Stimulated activated CD8-positive, alpha-beta memory T cell treated with anti-CD3 and anti-CD28 coated beads, Interleukin-12 subunit alpha, Interleukin-12 subunit beta, amount 100 ng/mL, for 4 hours (primary cell): ENCODE measurements around the gene PRIM1.
A peak's percentile ranks its signal among the peaks of the same experiment; 100 is the strongest.
"Not testable (repeated sequence)": the region's sequence is repeated elsewhere in the genome, so short reads cannot be mapped to it uniquely, and the experiment has no call there.

Experiments used
- DNase-seq: peaks from one replicate; pipeline ENCODE4 v3.0.0-alpha.2; 2020; ENCODE audit warnings: low read depth

PRIM1 gene

DNA sequence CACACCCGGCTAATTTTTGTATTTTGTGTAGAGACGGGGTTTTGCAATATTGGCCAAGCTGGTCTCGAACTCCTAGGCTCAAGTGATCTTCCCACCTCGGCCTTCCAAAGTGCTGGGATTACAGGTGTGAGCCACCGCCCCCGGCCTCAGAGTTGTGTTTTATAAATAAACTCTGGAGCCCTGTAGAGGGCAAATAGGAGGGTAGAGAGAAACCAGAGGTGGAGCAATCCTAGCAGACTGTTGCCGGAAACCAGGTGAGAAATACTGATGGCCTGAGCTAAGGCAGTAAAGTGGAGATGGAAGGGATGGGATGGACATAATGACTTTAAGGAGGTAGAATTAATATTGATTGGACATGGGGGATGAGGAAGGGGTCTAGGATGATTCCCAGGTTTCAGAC, 8.3 kb upstream of the PRIM1 start:
- no peak for DNase-seq

DNA sequence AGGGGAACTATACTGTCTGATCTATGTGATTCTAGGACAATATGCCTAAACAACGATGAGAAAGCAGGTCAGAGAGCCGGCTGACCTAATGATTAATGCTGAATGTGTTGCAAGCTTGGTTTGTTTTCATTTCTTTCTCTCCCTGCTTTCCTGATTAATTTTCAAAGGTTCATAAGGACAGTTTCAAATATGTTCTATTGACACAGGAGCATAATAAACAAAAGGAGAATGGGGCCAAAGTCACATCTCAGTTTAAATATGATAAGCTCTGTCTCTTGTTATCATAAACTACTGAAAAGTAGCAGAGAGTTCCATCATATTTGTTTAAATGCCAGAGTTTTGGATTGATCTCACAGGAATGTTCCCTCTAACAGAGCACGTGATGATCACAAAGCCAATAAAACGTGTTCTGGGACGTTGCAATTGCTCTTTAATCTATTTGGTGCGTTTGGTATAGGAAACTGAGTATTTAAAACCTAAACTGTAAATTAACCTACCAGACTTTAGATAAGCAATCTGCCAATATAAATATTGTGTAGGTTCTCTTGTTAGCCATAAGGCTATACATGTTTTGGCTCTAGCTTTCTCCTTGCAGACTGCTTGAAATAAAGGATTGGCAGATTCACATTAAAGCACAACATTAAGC, 7.3 kb upstream of the PRIM1 start:
- DNase-seq = no peak

DNA sequence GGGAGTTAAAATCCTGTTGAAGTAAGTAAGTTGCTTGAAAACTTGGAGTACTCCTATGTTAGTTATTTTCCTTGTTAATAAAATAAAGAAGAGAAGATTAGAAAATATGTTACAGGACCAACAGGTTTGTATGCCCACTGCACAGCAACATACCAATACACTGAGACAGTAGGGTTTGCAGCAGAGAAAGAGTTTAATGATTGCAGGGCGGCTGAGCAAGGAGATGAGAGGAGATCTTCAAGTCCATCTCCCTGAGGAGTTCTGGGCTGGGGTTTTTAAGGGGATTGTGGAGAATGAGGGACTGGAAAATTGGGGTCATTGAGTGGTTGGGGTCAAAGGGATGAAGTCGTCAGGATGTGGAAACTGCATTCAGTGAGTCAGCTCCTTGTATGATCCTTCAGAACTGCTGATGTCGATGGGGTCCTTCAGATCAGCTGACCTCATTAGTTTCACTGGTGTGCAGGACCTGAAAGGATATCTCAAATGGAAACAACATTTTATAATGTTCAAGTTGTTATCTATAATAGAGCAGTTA, 6.7 kb upstream of the PRIM1 start:
- no peak for DNase-seq

DNA sequence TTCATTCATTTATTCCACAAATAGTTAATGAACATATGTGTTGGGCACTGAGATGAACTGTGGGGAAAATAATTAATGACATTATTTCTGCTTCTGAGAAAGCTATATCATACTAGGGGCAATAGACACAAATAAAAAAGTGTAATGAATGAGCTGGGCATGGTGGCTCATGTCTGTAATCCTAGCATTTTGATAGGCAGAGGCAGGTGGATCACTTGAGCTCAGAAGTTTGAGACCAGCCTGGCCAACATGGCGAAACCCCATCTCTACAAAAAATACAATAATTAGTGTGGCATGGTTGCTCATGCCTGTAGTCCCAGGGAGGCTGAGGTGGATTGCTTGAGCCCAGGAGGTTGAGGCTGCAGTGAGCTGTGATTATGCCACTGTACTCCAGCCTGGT, 5.8 kb upstream of the PRIM1 start:
- DNase-seq = not testable (repeated sequence)

DNA sequence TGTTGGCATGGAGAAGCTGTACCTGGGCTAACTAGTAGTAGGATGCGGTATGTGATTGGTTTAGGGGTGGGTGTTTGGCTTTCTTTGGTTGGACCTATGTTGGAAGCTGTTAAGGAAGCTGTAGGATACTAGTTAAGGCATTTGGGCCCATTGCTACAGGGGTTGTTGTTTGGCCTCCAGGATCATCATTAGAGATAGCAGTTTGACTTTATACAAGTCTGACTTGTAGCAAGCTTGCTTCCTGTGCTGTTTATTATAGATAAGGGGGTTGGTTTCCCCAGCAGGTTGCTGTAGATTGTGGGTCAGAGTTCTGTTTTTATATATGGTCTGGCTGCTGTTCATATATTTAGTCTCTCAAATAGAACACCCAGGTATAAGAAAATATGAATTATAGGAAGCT, 1.4 kb upstream of the PRIM1 start:
- DNase-seq = no peak

DNA sequence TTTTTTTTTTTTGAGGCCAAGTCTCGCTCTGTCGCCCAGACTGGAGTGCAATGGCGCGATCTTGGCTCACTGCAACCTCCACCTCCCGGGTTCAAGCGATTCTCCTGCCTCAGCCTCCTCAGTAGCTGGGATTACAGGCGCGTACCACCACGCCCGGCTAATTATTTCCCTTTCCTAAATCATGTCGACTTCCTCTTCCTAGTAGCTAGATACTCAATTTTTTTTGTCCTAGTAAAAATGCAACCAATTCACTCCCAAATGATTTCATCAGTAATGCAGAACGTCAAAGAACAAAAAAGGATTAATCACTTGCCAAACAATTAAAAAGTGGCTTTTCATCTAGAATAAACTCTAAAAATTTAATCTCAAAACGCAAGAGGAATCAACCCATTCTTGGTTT, 1.5 kb downstream of the PRIM1 start:
- DNase-seq = not testable (repeated sequence)

DNA sequence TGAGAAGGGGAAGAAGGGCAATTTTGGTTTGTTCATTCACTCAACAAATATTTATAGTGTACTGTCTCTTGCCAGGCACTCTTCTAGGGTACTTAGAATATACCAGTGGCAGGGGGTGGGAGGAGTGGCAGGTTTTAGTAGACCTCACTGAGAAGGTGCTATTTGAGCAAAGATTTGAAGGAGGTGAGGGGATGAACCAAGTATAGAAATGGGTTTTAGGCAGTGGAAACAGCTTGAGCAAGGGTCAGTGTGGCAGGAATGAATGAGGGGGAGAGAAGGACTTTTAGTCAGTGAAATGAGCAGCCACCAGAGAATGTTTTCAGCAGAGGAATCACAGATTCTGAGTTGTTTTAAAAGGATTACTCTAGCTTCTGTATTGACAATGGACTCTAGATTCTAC, 2.3 kb downstream of the PRIM1 start:
- no peak for DNase-seq

DNA sequence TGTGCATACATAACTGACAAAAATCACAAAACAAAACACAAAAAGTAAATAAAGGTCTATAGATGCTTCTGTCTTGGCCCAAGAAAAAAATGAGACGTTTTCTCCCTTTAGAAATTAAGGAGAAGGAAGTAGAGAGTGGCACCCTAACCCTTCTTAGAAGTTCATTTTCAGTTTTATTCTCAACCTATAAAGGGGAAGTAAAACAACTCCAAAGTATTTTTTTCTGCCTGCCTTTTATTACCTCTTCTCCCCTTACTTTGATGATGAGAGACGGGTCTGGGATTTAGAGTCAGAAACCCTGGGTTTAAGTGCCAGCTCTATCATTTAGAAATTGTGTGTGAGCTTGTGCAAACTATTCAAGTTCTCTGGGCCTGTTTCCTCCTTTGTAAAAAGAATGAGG, 2.8 kb downstream of the PRIM1 start:
- DNase-seq = no peak

DNA sequence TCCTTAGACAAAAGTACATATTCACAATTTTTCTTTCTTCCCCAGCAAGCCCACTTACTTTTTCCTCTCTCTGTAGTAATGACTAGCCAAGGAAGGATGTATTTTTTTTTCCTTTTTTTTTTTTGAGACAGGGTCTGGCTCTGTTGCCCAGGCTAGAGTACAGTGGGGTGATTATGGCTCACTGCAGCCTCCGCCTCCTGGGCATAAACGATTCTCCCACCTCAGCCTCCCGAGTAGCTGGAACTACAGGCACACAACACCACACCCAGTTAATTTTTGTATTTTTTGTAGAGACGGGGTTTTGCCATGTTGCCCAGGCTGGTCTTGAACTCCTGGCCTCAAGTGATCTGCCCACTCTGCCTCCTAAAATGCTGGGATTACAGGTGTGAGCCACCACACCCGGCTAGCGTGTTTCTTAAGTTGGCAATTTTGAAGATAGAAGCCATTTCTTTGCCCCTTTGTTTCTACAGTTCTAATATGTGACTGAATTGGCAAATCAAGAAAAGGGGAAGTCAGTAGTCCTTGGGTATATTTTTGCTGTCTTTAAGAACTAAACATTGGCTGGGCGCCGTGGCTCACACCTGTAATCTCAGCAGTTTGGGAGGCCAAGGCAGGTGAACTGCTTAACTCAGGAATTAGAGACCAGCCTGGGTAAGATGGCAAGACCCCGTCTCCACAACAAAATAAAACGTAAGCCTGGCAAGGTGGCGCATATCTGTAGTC, 23.8 kb downstream of the PRIM1 start:
- no peak for DNase-seq

DNA sequence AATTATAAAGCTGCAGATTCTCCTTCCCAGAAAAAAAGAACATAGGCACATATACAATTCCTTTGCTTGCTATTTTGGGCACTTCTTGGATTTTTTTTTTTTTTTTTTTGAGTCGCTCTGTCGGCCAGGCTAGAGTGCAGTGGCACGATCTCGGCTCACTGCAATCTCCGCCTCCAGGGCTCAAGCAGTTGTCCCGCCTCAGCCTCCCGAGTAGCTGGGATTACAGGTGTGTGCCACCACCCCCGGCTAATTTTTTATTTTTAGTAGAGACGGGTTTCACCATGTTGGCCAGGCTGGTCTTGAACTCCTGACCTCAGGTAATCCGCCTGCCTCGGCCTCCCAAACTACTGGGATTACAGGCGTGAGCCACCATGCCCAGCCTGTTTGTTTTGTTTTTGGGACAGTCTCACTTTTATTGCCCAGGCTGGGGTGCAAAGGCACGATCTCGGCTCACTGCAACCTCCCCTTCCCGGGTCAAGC, 25.9 kb downstream of the PRIM1 start:
- not testable (repeated sequence) for DNase-seq

DNA sequence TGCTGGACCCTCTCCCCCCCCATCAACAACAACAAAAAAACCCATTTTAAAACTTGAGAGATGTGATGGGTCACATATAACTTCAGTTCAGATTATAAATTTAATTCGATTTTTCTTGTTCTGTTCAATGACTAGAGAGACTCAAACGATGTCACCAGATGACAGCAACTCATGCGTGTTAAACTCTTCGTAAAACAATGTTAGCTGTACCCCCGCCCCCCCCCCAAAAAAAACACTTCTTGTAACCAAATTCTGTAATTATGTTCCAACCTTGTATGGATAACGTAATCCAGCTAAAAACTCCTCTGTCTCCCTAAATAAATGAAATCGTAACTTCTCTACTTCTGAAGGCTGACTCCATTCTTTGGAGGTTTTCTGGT, 26.4 kb downstream of the PRIM1 start:
- no peak for DNase-seq

DNA sequence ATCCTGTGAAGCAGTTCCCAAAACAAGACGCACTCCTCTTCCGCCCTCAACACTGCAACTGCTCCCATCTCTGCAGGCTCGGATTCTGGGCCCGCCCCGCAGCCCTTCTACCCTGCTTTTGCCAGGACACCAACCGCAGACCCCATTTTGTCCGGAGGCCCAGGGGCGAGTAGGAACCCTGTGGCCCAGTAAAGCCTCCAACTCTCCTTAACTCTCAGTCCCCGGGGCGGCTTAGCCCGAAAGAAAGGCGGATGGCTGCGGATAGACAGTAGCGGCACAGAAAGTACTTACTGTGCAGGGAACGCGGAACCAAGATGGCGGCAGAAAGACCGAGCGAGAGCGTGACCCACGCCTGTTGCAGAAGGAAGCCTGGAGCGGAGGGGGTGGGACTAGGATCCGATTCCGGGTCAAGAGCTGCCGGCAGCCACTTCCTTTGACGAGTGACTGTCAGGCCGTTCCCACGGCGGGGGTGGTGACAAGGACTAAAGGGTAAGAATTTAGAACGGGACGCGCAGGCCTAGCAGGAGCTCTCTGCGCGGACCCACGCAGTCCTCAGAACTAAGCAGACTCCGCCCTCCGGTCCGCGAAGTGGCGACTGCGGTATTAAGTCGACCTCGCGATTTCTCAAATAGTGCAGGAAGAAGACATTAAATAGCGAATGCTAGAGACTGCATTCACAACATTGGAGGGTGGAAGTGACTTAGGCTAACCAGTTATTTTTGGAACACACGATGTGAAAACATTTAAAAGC, 27.0 kb downstream of the PRIM1 start, which contains the start of gene NACA:
NACA (minus strand) TSS at position 328 of the 751 bp plus-strand sequence. CDS start 778 bp downstream, outside the sequence.
- peak; percentile 96 for DNase-seq

DNA sequence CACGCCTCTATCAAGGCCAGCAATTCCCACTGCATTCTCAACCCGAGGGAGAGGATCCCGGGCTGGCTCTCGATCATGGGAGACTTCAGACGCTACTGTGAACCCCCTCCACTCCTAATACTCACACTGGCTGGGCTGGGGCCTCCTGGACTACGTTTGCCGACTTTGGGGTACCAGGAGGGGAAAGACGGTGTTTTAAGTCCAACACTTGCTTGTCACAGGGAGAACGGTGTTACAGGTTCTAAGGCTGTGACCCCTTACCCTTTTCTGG, 27.5 kb downstream of the PRIM1 start:
- no peak for DNase-seq

DNA sequence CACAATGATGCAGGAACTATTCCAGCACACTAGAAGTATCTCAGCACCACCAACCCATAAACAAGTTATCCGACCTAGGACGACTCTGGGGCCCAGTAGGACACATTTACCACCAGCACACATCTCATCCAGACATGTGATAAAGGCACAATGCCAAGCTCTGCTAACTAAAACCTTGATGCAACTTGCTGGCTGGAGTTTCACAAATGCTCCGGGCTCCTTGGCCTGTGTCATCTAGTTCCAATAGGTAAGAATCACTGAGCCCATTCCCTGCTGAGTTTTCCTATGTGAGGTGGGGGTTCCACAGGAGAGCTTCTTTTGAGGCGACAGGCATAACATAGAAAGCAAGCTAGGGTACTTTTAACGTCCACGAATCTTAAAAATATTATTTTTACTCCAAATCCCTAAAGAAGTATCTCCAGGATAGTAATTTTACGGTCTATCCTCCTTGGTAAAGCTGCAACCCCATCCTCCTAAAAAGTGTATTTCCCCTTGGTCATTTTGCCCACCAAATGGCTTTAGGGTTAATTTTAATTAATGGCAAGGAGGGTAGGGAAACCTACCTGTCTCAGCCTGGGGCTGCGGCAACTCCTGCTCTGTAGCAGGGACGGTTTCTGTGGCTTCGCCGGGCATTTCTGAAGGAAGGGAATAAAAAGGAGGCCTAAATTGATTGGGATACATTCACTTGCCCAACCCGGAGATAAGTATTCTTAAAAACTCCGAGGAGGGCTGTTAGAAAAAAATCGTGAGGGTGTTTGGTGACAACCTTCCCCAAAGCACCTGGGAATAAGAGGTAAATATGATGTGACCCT, 28.0 kb downstream of the PRIM1 start:
- DNase-seq = no peak

DNA sequence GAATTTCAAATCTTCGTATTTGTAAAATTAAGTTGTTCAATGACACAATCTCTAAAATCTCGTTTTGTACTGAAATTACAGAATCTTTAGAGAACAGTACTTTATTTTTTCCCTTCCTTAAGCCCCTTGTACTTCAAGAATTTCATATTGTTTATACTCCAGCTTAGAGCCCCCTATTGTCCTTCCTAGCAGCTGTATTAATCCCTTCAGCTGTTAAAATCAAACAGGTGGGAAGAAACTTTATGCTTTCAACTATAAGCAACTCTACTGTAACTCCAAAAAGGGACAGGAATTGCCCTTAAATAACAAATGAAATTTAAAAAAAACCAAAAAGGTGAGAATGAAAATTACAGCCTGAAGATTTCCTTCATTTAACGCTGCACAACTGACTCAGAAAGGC, 28.8 kb downstream of the PRIM1 start:
- no peak for DNase-seq

DNA sequence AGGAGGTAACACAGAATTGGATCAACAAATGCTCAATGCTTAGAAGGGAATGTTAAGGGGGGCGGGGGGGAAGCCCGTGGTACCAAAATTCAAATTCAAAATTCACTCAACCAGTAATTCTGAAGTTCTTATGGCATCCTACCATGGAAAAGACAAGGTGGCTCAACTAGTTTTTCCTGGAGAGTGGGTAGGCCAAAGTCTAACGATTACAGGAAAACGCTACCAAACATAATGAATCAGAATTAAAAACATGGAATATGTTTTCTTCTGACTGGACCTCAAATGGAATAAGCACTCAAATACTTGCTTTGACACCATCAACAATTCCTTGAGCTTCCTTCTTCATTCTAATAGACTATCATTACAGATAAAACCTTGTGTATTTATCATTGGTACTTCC, 29.3 kb downstream of the PRIM1 start:
- DNase-seq = no peak

DNA sequence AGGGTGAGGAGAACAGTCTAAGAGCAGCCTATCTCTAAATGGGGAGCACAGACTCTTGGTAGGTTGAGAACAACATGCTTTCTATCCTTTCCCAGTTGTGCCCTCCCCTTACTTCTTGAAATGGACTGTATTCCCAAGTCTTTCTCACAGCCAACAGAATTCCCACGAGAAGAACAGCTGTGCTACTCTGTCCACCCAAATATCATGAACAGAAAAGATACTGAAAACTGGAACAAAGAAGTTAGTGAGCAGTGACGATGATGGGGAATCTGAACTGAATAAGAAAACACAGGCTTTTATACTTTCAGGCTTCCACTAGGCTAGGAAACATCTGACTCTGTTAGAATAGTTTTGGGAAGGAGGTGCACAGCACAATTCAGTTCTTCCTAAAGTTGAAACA, 30.4 kb downstream of the PRIM1 start:
- DNase-seq = no peak

DNA sequence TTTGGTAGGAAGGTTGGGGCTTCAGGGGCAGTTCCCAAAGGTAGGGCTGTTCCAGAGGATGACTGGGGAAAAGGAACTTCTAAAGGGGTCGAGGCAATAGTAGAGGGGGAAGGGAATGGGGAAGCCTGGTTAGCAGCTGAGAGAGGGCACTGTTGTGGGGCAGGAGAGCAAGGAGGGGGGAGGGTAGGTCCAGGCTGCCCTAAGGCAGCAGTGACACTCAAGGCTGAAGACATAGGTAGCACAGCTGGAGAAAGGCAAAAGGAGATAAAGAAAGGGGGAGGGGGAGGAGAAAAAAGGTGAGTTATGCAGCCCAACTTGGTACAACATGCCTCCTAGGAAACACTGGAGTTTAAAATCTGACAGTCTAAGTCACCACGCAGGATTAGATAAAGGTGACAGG, 30.9 kb downstream of the PRIM1 start:
- DNase-seq = no peak

DNA sequence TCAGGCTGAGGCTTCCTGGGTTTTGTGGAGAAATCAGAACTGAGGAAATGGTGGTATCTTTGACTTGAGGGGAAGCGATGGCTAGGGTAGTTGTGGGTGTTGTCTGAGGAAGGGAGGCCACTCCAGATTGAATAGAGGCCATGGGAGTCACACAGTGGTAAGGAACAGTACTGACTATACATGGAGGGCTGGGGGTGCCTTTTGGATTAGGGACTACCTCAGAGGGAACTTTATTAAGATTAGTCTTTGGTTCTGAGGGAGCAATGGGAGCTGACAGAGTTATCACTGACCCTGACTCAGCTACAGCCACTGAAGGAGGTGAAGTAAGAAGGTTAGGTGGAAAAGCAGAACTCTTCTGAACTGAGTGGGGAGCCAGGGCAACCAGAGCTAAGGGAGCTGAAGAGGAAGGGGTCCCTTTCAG, 31.4 kb downstream of the PRIM1 start:
- no peak for DNase-seq

DNA sequence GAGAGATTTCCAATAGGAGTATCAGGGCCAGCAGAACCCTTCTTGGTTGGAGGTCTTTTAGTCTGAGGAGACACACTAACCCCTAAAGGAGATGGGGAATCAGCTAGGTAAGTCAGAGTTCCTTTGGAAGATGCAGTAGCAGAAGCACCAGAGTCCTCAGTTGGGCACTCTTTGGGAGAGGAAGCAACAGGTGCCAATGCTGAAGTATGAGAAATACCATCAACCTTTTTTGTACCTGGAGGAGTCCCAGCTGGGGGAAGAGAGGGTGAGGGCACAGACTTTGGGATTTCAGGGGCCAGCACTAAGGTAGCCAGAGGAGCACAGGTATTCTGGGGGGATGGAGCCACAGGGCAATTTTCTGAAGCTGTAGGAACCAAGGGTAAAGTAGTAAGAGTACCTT, 33.1 kb downstream of the PRIM1 start:
- no peak for DNase-seq

DNA sequence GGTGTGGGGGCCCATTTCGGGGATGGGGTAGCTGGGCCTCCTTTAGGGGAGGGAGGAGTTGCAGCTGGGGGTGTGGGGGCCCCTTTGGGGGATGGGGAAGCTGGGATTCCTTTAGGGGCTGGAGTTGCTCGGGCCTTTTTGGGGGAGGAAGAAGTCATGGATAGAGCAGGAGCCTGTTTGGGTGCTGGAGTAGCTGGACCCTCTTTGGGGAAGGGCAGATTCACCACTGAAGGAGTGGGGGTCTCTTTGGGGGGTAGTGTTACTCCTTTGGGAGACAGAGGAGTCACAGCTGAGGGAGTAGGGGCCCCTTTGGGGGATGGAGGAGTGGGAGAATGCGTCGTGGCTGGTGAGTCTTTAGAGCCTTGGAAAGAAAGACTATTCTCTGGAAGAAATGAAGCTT, 33.5 kb downstream of the PRIM1 start:
- DNase-seq = no peak

DNA sequence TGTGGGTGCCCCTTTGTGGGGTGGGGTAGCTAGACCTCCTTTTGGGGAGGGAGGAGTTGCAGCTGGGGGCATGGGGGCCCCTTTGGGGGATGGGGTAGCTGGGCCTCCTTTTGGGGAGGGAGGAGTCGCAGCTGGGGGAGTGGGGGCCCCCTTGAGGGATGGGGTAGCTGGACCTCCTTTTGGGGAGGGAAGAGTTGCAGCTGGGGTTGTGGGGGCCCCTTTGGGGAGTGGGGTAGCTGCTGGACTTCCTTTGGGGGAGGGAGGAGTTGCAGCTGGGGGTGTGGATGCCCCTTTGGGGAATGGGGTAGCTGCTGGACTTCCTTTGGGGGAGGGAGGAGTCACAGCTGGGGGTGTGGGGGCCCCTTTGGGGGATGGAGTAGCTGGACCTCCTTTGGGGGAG, 34.0 kb downstream of the PRIM1 start:
- DNase-seq = no peak
